Measurements from ENCODE around the gene ZNF80.

- no peak for TF ChIP-seq POLR2AphosphoS5 (IDR thresholded peaks at IDR 0.05; ENCODE audit: insufficient read depth, low read depth, low read length)
- no peak for TF ChIP-seq CTCF (IDR thresholded peaks at IDR 0.05; ENCODE audit: extremely low read depth in 1 of 2, insufficient read depth in 1 of 2, low read depth in 1 of 2, low read length in 2 of 2)
- no peak for TF ChIP-seq POLR2A (IDR thresholded peaks at IDR 0.05; ENCODE audit: low read depth, low read length)
- no peak for TF ChIP-seq FOS (IDR thresholded peaks at IDR 0.05; ENCODE audit: borderline replicate concordance, insufficient read depth, low read length)
- TF ChIP-seq EZH2 (IDR thresholded peaks at IDR 0.05; ENCODE audit: borderline replicate concordance, low read depth, low read length, severe bottlenecking) = no peak
- TF ChIP-seq, protein P1, sequence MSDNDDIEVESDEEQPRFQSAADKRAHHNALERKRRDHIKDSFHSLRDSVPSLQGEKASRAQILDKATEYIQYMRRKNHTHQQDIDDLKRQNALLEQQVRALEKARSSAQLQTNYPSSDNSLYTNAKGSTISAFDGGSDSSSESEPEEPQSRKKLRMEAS (IDR thresholded peaks at IDR 0.05; ENCODE audit: insufficient read depth, insufficient read length) = no peak
Observed at GRCh38 chr3:114274929-114275328, 37.6 kb upstream of the ZNF80 start.

Measured in endothelial cell of umbilical vein (primary cell).